Liver (tissue), 9 donors: Measurements from ENCODE around the gene PRKN. TPM values are rescaled to one million over a fixed set of nuclear protein-coding genes. Genes with fewer than 3 reads are reported as not detected.

Experiments
- DNase-seq: peaks from one replicate; pipeline ENCODE4 v3.0.0-alpha.2; 2017; ENCODE audit warnings: low spot score
- H3K27ac ChIP-seq, 2 donors: one replicate each; pipeline ENCODE4 v1.7.0; 2013; ENCODE audit warnings: inconsistent platforms in 2 of 2, low read length in 2 of 2, control low read depth in 1 of 2, low read depth in 1 of 2, mild to moderate bottlenecking in 1 of 2
- H3K27me3 ChIP-seq, 4 donors: one replicate each; pipeline versions ENCODE4 v1.6.1 to v1.7.0; 2013; ENCODE audit warnings: low read length in 3 of 4, inconsistent platforms in 1 of 4, mild to moderate bottlenecking in 1 of 4, moderate library complexity in 1 of 4; ENCODE audit not compliant: control insufficient read depth in 4 of 4, insufficient read depth in 4 of 4
- H3K36me3 ChIP-seq, 4 donors: one replicate each; pipeline versions ENCODE4 v1.6.1 to v1.7.0; 2013; ENCODE audit warnings: low read length in 3 of 4, mild to moderate bottlenecking in 3 of 4, low read depth in 1 of 4, moderate library complexity in 1 of 4; ENCODE audit not compliant: control insufficient read depth in 4 of 4, insufficient read depth in 3 of 4
- H3K4me1 ChIP-seq, 4 donors: one replicate each; pipeline versions ENCODE4 v1.6.1 to v1.7.0; 2013; ENCODE audit warnings: low read length in 3 of 4, mild to moderate bottlenecking in 3 of 4, moderate library complexity in 1 of 4; ENCODE audit not compliant: control insufficient read depth in 4 of 4, insufficient read depth in 4 of 4
- H3K4me3 ChIP-seq, 3 donors: one replicate each; pipeline versions ENCODE4 v1.6.1 to v1.7.0; 2013; ENCODE audit warnings: low read length in 3 of 3, control low read depth in 1 of 3, low read depth in 1 of 3, mild to moderate bottlenecking in 1 of 3
- H3K9ac ChIP-seq, 2 donors: one replicate each; pipeline ENCODE4 v1.7.0; 2013; ENCODE audit warnings: low read length in 2 of 2, mild to moderate bottlenecking in 2 of 2, moderate library complexity in 2 of 2, control low read depth in 1 of 2, low read depth in 1 of 2
- H3K9me3 ChIP-seq, 4 donors: one replicate each; pipeline versions ENCODE4 v1.6.1 to v1.7.0; 2013; ENCODE audit warnings: low read length in 3 of 4; ENCODE audit not compliant: control insufficient read depth in 4 of 4
- ATF3 ChIP-seq: IDR thresholded peaks from 2 replicates; pipeline ENCODE4 v1.6.1; 2016; ENCODE audit warnings: antibody characterized with exemption
- CTCF ChIP-seq: fragments of 150-350 bp; IDR thresholded peaks from 2 replicates; pipeline ENCODE4 v1.5.1; 2017; ENCODE audit warnings: improper control_type of control experiment, low read depth, low read length; ENCODE audit not compliant: missing input control
- EGR1 ChIP-seq, 2 donors: IDR thresholded peaks; 2 replicates each; pipeline ENCODE4 v1.6.1; 2016 to 2018; ENCODE audit warnings: antibody characterized with exemption in 2 of 2, low read depth in 2 of 2
- FOXA1 ChIP-seq: IDR thresholded peaks from 2 replicates; pipeline ENCODE4 v1.6.1; 2016; ENCODE audit warnings: antibody characterized with exemption
- FOXA2 ChIP-seq: IDR thresholded peaks from 2 replicates; pipeline ENCODE4 v1.6.1; 2016; ENCODE audit warnings: antibody characterized with exemption
- GABPA ChIP-seq, 2 donors: IDR thresholded peaks in 1 of 2; conservative IDR thresholded peaks in 1 of 2; 2 replicates each; pipeline ENCODE4 v1.6.1; 2016; ENCODE audit warnings: antibody characterized with exemption in 2 of 2, mild to moderate bottlenecking in 1 of 2, moderate library complexity in 1 of 2
- HNF4A ChIP-seq, 2 donors: conservative IDR thresholded peaks; 2 replicates each; pipeline ENCODE4 v1.6.1; 2016; ENCODE audit warnings: antibody characterized with exemption in 2 of 2, mild to moderate bottlenecking in 2 of 2
- HNF4G ChIP-seq: IDR thresholded peaks from 2 replicates; pipeline ENCODE4 v1.6.1; 2016; ENCODE audit warnings: antibody characterized with exemption
- JUND ChIP-seq, 2 donors: IDR thresholded peaks; 2 replicates each; pipeline ENCODE4 v1.6.1; 2016; ENCODE audit warnings: antibody characterized with exemption in 2 of 2
- MAX ChIP-seq: IDR thresholded peaks from 2 replicates; pipeline ENCODE4 v1.6.1; 2016; ENCODE audit warnings: antibody characterized with exemption
- NR2F2 ChIP-seq: IDR thresholded peaks from 2 replicates; pipeline ENCODE4 v1.6.1; 2016; ENCODE audit warnings: antibody characterized with exemption
- RAD21 ChIP-seq, 2 donors: IDR thresholded peaks; 2 replicates each; pipeline ENCODE4 v1.6.1; 2016; ENCODE audit warnings: antibody characterized with exemption in 2 of 2, mild to moderate bottlenecking in 2 of 2
- REST ChIP-seq: IDR thresholded peaks from 2 replicates; pipeline ENCODE4 v1.6.1; 2016; ENCODE audit warnings: antibody characterized with exemption, mild to moderate bottlenecking
- RXRA ChIP-seq, 2 donors: IDR thresholded peaks; 2 replicates each; pipeline ENCODE4 v1.6.1; 2017 to 2018; ENCODE audit warnings: antibody characterized with exemption in 2 of 2, mild to moderate bottlenecking in 1 of 2
- SP1 ChIP-seq: IDR thresholded peaks from 2 replicates; pipeline ENCODE4 v1.6.1; 2018; ENCODE audit warnings: antibody characterized with exemption, mild to moderate bottlenecking
- TAF1 ChIP-seq: conservative IDR thresholded peaks from 2 replicates; pipeline ENCODE4 v1.6.1; 2016; ENCODE audit warnings: antibody characterized with exemption, mild to moderate bottlenecking
- ZBTB33 ChIP-seq: IDR thresholded peaks from 2 replicates; pipeline ENCODE4 v1.6.1; 2016; ENCODE audit warnings: antibody characterized with exemption
- whole genome bisulfite sequencing: extraction: QIAGEN DNeasy Blood & Tissue Kit; methylation state at CpG from one replicate; pipeline ENCODE4 v1.1.7; 2013; 5-methylcytosine and 5-hydroxymethylcytosine counted together
- polyA plus RNA-seq, 2 donors: library from polyadenylated mRNA; stranded (reverse) in 1 of 2; unstranded in 1 of 2; fragments of 200-250 nt in 1 of 2; fragments of >200 nt in 1 of 2; fragmentation: Nextera tagmentation in 1 of 2; extraction: Ambion mirVana in 1 of 2; gene quantifications; one replicate each; pipeline versions ENCODE4 v1.2.1 to v1.2.3, GENCODE V29; 2013 to 2015
- total RNA-seq, 2 donors: library from RNA; depleted of rRNA; stranded (reverse); fragments of >200 nt; gene quantifications; one replicate each; pipeline ENCODE4 v1.2.3, GENCODE V29; 2014
- donor health status: healthy.
- donor health status: healthy.
- donor health status: healthy.
- donor health status: healthy.
- donor health status: healthy.

Gene PRKN
- total and polyA plus RNA-seq, 4 donors, result 0.47 to 4.1 (median 3.2) TPM

- Histone ChIP-seq H3K36me3 (no peaks in the 10 kb centered on the region), H3K27me3 (no peaks in the 10 kb centered on the region), H3K4me1 (peaks cover 0 to 6% (median 1%) of the 10 kb centered on the region in 4 donors), H3K9ac (no peak overlapping the region), H3K4me3 (no peak overlapping the region), H3K9me3 (no peaks in the 10 kb centered on the region), H3K27ac (no peak overlapping the region)
- WGBS, result 96% methylated on average over 2 of the region's 2 CpGs
- TF ChIP-seq TAF1 (no peak), JUND (IDR thresholded peaks at IDR 0.05) (no peak), MAX (no peak)
- DNase-seq, result no peak
Measured at GRCh38 chr6:161850562-161850961, 877.0 kb downstream of the PRKN start.

GRCh38 chr6:161847628-161848027 lies 879.9 kb downstream of the PRKN start:
- no peak for DNase-seq
- H3K27ac ChIP-seq, result no peak overlapping the region

More at GRCh38 chr6:161847628-161848027, 879.9 kb downstream of the PRKN start:
- no peaks in the 10 kb centered on the region for H3K9me3 ChIP-seq
- TF ChIP-seq SP1, result no peak
- TF ChIP-seq GABPA (IDR thresholded peaks at IDR 0.05 in 1 of 2, conservative IDR thresholded peaks at IDR 0.05 in 1 of 2), result no peak
- TF ChIP-seq ATF3, result no peak
- no peak for TF ChIP-seq ZBTB33
- no peak for TF ChIP-seq EGR1 (IDR thresholded peaks at IDR 0.05; ENCODE audit: low read depth in 2 of 2)
- TF ChIP-seq NR2F2, result no peak
- no peak for TF ChIP-seq RAD21 (IDR thresholded peaks at IDR 0.05)
- no peak for TF ChIP-seq REST
- no peak for TF ChIP-seq HNF4G
- TF ChIP-seq FOXA1, result no peak
- TF ChIP-seq RXRA (IDR thresholded peaks at IDR 0.05), result no peak
- no peak for TF ChIP-seq CTCF
- no peak for TF ChIP-seq FOXA2
- TF ChIP-seq TAF1, result no peak
- TF ChIP-seq MAX, result no peak
- no peak for TF ChIP-seq JUND (IDR thresholded peaks at IDR 0.05)
- no peak for TF ChIP-seq HNF4A (conservative IDR thresholded peaks at IDR 0.05)
- peaks cover 0 to 6% (median 1%) of the 10 kb centered on the region in 4 donors for H3K4me1 ChIP-seq
- H3K4me3 ChIP-seq, result no peak overlapping the region
- H3K36me3 ChIP-seq, result no peaks in the 10 kb centered on the region
- no peak overlapping the region for H3K9ac ChIP-seq
- 57% methylated on average over 3 of the region's 3 CpGs for WGBS
- no peaks in the 10 kb centered on the region for H3K27me3 ChIP-seq
